Measurements from ENCODE around the gene CDKN1A.

The CDKN1A gene

DNA sequence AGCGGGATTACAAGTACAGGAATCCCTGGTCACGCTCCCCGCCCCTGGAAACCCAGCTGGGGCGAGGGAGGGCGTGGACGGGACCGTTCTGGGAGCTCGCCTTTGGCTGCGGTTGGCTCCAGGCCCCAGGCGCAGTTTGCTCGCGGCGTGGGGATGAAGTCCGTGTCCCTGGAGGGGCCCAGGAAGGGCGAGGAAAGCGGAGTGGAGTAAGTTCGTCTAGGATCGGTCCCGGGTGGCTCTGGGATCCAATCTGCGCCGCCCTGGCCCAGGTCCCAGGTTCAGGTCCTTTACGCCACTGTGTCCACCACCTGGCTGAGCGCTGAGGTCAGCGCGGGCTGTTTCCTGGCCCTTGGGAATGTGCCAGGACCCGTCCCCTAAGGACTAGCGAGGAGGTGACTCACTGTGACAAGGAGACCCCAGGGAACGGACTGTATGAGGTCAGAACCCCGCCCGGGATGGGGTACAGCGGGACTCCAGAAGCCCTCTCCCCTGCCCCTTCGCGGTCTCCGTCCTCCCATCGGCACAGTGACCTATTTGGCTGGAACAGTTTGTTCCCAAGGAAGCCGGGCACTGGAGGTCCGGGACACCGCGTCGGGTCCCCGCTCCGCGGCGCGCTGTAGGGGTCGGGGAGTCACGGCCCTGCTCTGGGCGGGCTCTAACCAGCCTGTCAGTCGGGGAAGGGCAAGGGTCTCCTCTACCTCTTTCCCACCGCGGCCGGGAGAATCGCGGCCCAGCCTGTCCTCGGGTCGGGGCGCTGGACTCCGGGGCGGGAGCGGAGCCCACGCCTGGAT lies 724 bp downstream of the CDKN1A start:
- no peak for DNase-seq

DNA sequence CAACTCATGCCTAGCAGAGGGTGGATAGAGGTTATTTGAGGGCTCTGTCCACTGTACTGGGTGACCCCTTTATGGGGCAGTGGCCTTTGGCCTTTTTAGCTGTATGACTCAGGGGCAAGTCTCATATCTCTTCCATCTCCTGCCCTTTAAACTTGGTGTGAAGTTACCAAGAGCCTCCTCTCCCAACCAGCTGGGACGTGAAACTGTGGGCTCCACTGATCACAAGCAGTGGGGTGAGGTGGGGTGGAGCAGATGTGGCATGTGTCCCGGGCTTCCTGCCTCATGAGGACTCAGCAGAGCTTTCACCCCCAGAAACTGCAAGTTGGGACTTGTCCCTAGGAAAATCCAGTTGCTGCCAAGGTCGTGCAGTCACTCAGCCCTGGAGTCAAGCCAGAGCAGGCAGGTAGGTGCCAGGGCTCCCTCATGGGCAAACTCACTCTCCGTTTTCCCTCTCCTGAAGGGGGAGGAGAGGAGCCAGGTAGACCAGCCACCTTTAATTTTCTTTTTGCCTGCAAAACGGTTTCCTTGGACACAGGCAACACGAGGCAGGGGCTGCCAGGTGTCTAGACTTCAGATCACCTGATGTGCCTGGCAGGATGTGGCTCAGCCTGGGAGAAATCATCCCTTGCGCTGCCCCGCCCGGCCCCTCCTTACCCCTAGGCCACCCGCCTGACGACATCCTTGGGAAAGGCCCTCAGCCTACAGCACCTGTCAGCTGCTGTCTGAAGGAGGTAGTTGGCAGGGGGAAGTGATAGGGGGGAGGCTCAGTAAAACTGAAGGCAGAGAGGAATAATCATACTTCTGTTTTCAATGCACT lies 4.0 kb downstream of the CDKN1A start:
- DNase-seq = peak; percentile 73

DNA sequence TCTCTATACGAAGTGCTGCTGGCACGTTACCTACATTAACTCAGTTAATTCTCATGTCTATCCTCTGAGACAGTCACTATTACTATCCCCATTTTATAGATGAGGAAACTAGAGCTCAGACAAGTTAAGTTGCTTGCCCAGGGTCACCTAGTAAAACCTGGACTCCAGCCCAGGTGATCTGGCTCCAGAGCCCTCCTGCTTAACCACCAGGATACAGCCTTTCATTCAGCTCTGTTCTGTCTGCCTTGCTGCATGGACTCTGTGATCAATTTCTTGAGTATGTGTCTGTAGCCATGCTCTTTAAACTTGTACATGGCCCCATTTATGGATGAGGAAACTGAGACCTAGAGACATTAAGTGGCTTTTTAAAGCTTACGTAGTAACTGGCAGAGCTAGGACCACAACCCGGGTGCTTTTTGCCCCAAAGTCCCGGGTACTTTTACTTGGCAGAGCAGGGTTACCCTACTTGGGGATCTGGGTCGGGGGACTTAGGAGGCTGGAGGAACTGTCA lies 4.7 kb downstream of the CDKN1A start:
- DNase-seq = no peak

DNA sequence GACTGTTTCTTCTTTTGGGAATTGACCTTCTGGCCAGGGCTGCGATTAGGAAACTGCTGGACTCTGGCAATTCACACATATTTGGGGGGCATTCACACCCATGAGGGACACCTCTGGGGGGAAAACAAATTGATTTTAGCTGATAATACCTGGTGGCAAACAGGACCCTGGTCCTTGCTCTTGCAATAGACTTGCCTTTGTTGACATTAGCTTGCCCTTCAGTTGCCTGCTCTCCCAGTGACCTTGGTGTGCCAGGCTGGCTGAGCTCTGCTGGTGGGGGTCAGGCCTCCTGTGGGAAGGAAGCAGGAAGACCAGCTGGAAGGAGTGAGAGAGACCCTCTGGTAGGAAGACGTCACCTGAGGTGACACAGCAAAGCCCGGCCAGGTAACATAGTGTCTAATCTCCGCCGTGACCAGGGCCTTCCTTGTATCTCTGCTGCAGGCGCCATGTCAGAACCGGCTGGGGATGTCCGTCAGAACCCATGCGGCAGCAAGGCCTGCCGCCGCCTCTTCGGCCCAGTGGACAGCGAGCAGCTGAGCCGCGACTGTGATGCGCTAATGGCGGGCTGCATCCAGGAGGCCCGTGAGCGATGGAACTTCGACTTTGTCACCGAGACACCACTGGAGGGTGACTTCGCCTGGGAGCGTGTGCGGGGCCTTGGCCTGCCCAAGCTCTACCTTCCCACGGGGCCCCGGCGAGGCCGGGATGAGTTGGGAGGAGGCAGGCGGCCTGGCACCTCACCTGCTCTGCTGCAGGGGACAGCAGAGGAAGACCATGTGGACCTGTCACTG lies 5.3 kb downstream of the CDKN1A start:
- no peak for DNase-seq

DNA sequence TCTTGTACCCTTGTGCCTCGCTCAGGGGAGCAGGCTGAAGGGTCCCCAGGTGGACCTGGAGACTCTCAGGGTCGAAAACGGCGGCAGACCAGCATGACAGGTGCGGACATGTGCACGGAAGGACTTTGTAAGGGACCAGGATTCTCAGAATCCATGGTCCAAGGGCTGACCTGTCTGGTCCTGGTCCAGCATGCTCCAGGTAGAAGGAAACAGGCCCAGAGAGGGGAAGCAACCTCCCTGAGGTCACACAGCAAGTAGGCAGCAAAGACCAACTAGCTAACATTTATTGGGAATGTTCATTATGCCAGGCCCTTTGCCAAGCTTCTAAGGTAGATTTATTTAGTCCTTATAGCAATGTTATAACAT lies 5.9 kb downstream of the CDKN1A start:
- no peak for DNase-seq

DNA sequence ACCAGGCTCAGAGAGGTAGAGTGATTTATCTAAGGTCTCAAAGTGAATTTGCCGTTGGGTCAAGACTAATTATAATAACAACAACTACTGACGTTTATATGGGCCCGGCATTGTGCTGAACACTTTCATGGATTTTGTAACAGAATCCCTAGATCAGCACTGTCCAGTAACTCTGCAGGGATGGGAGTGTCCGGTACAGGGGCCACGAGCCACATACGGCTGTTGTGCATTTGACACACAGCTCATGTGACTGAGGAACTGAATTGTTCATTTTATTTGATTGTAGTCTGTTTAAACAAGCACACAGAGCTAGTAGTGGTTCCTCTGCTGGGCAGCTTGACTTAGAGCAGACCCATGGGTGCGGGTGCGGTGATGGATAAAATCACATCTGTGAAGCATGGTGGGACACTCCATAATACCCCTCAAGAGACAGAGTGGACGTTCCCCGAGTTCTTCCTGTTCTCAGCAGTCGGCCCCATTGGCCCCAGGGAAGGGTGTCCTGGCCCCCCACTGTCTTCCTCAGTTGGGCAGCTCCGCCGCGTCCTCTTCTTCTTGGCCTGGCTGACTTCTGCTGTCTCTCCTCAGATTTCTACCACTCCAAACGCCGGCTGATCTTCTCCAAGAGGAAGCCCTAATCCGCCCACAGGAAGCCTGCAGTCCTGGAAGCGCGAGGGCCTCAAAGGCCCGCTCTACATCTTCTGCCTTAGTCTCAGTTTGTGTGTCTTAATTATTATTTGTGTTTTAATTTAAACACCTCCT lies 6.8 kb downstream of the CDKN1A start:
- no peak for DNase-seq

DNA sequence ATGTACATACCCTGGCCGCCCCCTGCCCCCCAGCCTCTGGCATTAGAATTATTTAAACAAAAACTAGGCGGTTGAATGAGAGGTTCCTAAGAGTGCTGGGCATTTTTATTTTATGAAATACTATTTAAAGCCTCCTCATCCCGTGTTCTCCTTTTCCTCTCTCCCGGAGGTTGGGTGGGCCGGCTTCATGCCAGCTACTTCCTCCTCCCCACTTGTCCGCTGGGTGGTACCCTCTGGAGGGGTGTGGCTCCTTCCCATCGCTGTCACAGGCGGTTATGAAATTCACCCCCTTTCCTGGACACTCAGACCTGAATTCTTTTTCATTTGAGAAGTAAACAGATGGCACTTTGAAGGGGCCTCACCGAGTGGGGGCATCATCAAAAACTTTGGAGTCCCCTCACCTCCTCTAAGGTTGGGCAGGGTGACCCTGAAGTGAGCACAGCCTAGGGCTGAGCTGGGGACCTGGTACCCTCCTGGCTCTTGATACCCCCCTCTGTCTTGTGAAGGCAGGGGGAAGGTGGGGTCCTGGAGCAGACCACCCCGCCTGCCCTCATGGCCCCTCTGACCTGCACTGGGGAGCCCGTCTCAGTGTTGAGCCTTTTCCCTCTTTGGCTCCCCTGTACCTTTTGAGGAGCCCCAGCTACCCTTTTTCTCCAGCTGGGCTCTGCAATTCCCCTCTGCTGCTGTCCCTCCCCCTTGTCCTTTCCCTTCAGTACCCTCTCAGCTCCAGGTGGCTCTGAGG lies 7.6 kb downstream of the CDKN1A start:
- no peak for DNase-seq

DNA sequence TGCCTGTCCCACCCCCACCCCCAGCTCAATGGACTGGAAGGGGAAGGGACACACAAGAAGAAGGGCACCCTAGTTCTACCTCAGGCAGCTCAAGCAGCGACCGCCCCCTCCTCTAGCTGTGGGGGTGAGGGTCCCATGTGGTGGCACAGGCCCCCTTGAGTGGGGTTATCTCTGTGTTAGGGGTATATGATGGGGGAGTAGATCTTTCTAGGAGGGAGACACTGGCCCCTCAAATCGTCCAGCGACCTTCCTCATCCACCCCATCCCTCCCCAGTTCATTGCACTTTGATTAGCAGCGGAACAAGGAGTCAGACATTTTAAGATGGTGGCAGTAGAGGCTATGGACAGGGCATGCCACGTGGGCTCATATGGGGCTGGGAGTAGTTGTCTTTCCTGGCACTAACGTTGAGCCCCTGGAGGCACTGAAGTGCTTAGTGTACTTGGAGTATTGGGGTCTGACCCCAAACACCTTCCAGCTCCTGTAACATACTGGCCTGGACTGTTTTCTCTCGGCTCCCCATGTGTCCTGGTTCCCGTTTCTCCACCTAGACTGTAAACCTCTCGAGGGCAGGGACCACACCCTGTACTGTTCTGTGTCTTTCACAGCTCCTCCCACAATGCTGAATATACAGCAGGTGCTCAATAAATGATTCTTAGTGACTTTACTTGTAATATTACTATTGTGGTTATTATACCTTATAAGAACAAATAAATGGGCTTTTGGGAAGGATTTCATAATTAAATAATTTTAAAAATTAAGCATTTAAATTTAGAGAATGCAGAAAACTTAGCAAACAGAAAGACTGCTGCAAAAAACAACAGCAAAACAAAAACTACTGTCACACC lies 8.4 kb downstream of the CDKN1A start:
- no peak for DNase-seq

DNA sequence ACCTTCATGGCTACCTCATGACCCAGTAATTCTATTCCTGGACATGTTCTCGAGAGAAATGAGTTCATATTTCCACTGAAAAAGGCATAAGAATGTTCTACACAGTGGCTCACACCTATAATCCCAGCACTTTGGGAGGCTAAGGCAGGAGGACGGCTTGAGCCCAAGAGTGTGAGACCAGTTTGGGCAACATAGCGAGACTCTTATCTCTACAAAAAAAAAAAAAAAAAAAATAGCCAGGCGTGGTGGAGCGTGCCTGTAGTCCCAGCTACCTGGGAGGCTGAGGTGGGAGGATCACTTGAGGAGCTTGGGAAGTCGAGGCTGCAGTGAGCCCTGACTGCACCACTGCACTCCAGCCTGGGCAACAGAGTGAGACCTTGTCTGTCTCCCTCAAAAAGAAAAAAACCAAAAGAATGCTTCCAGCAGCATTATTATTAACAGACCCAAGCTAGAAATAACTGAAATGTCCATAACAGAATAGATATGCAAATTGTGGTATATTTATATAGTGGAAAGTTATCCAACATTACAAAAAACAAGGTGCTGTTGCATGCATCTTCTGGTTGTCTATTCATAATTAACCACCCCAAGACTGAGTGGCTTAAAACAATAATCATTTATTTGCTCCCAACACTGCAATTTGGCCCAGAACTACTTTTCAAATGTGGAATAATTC lies 9.7 kb downstream of the CDKN1A start:
- DNase-seq = no peak

DNA sequence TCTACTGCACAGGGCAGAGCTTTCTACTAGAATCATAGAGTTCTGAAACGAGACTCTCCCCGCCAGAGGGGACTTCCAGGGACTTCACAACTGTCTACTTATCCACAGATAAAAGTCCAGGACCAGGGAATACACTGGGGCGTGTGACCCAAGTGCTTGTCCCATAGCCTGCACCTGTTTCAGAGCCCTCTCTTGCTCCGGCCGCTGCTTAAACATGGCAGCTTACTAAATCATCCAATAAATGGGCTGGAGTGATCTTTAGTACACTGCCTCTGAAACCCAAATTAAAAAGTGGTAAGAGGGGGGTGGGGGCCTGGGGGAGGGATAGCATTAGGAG lies 10.2 kb downstream of the CDKN1A start:
- no peak for DNase-seq

DNA sequence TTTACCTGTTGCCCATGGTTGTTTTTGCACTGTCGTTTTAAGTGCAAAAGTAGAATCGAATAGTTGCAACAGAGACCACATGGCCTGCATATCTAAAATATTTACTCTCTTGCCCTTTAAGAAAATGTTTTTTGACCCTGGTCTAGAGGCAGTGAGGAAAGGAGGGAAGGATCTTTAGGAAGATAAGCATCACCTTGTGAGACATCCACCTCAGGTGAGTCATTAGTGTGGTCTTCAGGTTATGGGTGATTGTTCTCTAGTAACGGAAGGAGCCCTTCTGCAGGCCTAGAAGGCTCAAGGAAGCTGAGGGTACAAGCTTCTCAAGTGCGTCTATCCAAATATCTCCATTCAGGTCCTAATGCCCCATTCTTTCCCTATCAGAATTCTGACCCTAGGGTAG lies 12.5 kb downstream of the CDKN1A start:
- no peak for DNase-seq

DNA sequence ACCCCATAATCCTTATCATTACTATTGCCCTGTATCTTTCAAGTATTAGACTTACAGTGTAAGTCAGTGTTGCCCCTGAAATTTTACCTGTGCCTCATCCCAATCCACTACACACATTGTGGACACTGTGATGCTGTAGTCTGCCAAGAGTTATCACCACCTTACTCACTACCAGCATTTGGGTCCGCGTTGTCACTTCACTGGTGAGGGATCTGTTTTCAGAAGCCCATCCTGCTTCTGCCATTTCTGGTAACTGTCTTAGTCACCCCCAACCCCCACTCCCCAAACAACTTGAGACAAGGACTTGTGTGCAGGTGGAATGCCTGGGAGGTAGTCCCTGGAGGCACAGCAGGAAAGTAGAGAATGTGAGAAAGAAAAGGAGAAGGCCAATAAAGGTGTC lies 13.1 kb downstream of the CDKN1A start:
- DNase-seq = no peak

DNA sequence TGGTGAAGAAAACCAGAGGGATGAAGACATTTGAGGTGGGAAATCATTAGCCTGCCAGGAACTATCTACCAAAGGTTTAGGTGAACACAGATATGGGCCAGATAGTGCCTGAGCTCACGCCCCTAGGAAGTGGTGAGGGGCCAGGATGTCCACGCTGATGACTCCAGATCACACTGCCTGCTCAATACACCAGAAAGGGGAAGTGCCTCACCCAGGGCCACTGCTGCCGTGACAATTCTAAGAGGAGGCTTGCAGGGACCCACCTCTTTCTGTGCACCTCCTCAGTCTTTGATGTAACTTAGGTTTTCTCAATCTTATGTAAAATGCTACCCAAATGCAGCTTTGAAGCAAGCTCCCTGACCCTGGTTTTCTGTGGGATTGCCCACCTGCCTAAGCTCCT lies 13.7 kb downstream of the CDKN1A start:
- DNase-seq = peak; percentile 62

DNA sequence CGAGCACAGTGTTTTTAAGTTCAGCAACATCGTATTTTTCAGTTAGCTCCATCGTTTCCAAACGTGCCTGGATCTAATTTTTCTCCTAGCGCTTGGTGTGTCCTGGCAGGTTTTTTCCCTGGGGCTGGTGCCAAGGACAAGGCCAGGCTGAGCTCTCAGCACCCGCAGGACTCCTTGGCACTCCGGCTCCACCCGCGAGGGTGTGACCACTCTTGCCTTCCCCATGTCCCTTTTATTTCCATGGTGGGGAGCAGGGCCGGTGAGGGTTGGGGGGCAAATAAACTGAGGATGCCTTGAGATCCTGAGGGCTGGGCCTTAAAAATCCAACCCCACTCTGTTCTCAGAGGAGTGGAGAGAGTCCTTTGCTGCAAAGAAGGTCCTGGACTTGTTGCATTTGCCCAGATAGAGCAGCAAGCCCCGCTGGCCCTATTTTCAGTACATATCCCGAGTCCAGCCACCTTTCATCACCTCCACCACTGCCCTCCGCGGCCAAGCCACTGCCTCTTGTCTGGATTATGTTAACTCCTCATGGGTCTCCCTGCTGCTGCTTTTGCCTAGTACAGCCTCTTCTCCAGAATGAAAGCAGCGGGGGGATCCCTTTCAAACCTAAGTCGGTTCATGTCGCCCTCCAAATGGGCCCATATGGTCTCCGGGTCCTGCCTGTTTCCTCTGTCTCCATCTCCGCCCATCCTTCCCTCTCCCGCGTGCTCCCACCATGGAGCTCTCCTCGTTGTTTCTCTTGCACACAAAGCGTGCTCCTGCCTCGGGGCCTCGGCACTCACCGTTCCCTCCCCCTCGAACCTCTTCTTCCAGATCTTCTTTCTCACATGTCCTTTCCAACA lies 14.6 kb downstream of the CDKN1A start:
- DNase-seq = no peak

DNA sequence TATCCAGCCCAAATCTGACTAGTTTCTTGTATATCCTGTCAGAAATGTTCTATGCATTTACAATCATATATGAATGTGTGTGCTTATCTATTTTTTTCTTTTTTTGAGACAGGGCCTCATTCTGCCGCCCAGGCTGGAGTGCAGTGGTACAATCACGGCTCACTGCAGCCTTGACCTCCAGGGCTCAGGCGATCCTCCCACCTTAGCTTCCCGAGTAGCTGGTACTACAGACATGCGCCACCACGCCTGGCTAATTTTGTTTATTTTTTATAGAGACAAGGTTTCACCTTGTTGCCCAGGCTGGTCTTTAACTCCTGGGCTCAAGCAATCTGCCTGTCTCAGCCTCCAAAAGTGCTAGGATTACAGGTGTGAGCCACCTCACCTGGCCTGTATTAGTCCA lies 16.1 kb downstream of the CDKN1A start:
- no peak for DNase-seq

DNA sequence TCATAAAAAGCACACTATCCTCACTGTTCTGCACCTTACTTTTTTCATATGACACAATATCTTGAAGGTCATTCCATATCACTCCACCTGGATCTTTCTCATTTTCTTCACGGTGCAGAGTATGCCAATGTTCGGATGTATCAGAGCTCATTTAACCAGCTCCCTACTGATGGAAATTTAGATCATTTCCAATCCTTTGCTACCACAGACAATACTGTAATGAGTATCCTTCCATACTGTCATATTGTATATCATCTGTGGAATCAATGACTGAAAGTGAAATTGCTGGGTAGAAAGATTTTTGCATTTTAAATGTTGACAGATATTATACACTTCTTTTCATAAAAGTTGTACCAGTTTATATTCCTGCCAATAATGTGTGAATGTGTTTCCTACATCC lies 16.9 kb downstream of the CDKN1A start:
- peak; percentile 72 for DNase-seq

DNA sequence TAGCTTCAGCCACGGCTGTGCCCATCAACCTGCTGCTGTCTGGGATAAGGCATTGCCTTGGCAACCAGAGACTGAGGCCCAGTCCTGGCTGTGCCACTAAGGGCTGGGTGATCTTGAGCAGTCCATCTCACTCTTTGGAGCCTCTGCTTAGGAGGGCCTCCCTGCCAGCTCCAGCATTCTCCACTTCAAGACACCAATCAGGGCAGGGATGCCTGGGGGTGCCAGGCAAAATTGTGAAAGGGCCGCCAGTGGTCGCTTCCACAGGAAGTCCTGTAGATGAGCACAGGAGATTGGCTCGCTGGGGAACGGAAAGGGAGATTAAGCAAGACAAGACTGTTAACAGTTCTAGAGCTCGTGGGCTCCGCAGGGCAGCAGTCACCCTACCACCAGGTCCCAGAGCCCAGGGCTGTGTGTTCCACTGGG lies 19.0 kb downstream of the CDKN1A start, which contains the start of gene RAB44:
TSS of gene RAB44 (plus strand) at position 346 of the 423 bp plus-strand sequence. CDS start 6,410 bp downstream, outside the sequence.
- DNase-seq = no peak

DNA sequence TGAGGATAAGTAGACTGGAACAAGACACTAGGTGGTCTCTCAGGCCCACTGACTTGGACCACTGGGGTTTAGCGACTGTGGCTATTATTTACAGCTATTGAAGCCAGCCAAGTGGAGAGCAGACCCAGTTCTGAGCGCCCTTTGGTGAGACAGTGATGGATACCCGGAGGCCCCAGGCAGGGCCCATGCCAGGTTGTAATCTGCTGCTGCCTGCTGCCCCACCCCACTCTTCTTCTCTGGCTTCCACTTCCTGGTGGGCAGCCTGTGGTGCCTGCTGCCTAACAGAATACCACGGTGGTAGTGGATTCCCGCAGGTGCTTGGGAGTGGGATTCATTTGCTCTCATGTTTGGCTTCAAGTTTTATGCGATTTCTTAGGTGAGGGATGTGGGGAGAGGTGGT lies 19.7 kb downstream of the CDKN1A start:
- DNase-seq = no peak

DNA sequence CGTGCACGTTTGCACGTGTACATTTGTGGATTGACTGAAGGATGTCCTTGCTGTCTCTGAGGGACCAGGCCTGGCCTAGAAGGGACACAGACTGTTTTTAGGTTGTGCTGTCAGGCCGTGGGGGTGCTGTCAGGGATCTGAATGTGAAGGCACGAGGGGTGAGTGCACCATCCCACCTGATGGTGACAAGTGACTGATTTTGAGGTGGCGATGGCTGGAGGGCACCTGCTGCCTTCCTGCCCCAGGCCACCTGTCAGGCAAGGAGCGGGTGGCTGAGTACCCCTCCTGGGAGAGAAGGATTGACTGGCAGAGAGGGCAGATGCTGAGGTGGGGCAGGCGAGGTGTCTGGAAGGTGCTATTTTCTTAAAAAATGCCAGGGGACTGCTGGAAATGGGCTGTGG lies 20.4 kb downstream of the CDKN1A start:
- DNase-seq = no peak
